H1 (cell line): ENCODE results near the gene MRPS15. TPM values are rescaled to one million over a fixed set of nuclear protein-coding genes. Genes with fewer than 3 reads are reported as not detected.

Source experiments
- BRCA1 ChIP-seq: IDR thresholded peaks from 2 replicates; pipeline ENCODE4 v1.6.1; 2012; ENCODE audit warnings: low read depth, low read length, improper control_type of control experiment
- CHD1 ChIP-seq: IDR thresholded peaks from 2 replicates; pipeline ENCODE4 v1.6.1; 2012; ENCODE audit warnings: low read depth, low read length, improper control_type of control experiment
- EGR1 ChIP-seq: IDR thresholded peaks from 2 replicates; pipeline ENCODE4 v1.6.1; 2011; ENCODE audit warnings: low read depth, low read length, borderline replicate concordance
- POLR2A ChIP-seq, 2 experiments: IDR thresholded peaks; 1 replicate in 1 of 2; 2 replicates in 1 of 2; pipeline ENCODE4 v1.6.1; 2011; ENCODE audit warnings: low read depth in 2 of 2, low read length in 2 of 2, mild to moderate bottlenecking in 2 of 2; ENCODE audit errors: control extremely low read depth in 1 of 2
- RXRA ChIP-seq: IDR thresholded peaks from 2 replicates; pipeline ENCODE4 v1.6.1; 2011; ENCODE audit warnings: low read depth, mild to moderate bottlenecking, low read length, moderate library complexity; ENCODE audit not compliant: insufficient read depth
- SIRT6 ChIP-seq: IDR thresholded peaks from one replicate; pipeline ENCODE4 v1.7.1; 2012; ENCODE audit warnings: low read length, inconsistent platforms
- SRF ChIP-seq: IDR thresholded peaks from 2 replicates; pipeline ENCODE4 v1.6.1; 2011; ENCODE audit warnings: mild to moderate bottlenecking, low read depth, low read length, moderate library complexity
- polyA plus RNA-seq, 7 experiments: library from polyadenylated mRNA; depleted of rRNA in 3 of 7; stranded (reverse) in 5 of 7; unstranded in 2 of 7; fragments of >200 nt in 5 of 7; fragments of 200-250 nt in 2 of 7; gene quantifications; 1 replicate in 5 of 7; 2 replicates in 1 of 7; 4 replicates in 1 of 7; pipeline versions ENCODE4 v1.2.1 to v1.2.3, GENCODE V29; 2011 to 2013; ENCODE audit warnings: missing spikeins in 2 of 7, mixed read lengths in 2 of 7
- total RNA-seq: library from RNA; stranded (reverse); fragmentation: NEBNext Ultra II Directional; extraction: Animal tissue kit (Norgen Biotek cat#: 25700); gene quantifications from 2 replicates; pipeline ENCODE4 v1.2.1, GENCODE V29; 2021
- TF ChIP-seq, protein P1 (sequence below): IDR thresholded peaks from 2 replicates; pipeline ENCODE4 v1.6.1; 2012; ENCODE audit warnings: low read length, inconsistent platforms

The MRPS15 gene
- total and polyA plus RNA-seq, 2 of the 8 experiments (the other 6 are each of a cell fraction or from before 2014, with no cell fraction given), result 53.6 to 129 TPM

DNA sequence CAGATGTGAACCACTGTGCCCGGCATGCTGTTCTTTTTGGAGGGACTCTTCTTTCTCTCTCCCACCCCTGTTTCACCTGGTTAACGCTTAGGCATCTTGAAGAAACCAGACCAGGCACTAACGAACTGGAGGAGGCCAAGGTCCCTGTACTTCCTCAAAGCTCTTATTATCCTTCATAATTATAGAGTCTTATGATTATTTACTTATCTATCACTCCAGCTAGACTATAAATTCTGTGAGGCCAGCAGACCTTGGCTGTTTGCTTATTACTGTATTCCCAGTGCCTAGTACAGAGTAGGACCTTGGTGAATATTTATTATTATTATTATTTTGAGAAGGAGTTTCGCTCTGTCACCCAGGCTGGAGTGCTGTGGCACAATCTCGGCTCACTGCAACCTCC, 12.8 kb upstream of the MRPS15 start (continued):
- TF ChIP-seq, protein P1, sequence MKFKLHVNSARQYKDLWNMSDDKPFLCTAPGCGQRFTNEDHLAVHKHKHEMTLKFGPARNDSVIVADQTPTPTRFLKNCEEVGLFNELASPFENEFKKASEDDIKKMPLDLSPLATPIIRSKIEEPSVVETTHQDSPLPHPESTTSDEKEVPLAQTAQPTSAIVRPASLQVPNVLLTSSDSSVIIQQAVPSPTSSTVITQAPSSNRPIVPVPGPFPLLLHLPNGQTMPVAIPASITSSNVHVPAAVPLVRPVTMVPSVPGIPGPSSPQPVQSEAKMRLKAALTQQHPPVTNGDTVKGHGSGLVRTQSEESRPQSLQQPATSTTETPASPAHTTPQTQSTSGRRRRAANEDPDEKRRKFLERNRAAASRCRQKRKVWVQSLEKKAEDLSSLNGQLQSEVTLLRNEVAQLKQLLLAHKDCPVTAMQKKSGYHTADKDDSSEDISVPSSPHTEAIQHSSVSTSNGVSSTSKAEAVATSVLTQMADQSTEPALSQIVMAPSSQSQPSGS, result no peak
- TF ChIP-seq EGR1 (no peak), BRCA1 (no peak), SRF (no peak), RXRA (no peak), POLR2A (IDR thresholded peaks at IDR 0.05; ENCODE audit: control extremely low read depth in 1 of 2, low read depth in 2 of 2, low read length in 2 of 2) (no peak), SIRT6 (no peak), CHD1 (no peak)
